Astrocyte (in vitro differentiated cells and primary cell): ENCODE measurements around the gene CACNA1F. TPM values are rescaled to one million over a fixed set of nuclear protein-coding genes. Genes with fewer than 3 reads are reported as not detected.

Source experiments
- DNase-seq: peaks from one replicate; pipeline ENCODE4 v3.0.0-alpha.2; 2010; ENCODE audit warnings: low read depth
- FAIRE-seq: peaks from 2 replicates; lab custom pipeline; 2011; peaks lifted over from hg19 to GRCh38; lab: Jason Lieb, UNC
- H2AFZ ChIP-seq: 2 replicates; pipeline ENCODE4 v1.6.0; 2012; ENCODE audit warnings: low read depth, low read length, inconsistent platforms
- H3K27ac ChIP-seq: 2 replicates; pipeline ENCODE4 v1.5.1; 2011; ENCODE audit warnings: low read depth, low read length, inconsistent platforms
- H3K27me3 ChIP-seq: 2 replicates; pipeline ENCODE4 v1.6.0; 2011; ENCODE audit warnings: low read length, inconsistent platforms; ENCODE audit not compliant: insufficient read depth
- H3K36me3 ChIP-seq: 2 replicates; pipeline ENCODE4 v1.5.1; 2011; ENCODE audit warnings: low read length, inconsistent platforms; ENCODE audit not compliant: insufficient read depth
- H3K4me1 ChIP-seq: 2 replicates; pipeline ENCODE4 v1.5.1; 2011; ENCODE audit warnings: low read length, inconsistent platforms; ENCODE audit not compliant: insufficient read depth
- H3K4me2 ChIP-seq: 2 replicates; pipeline ENCODE4 v1.6.0; 2012; ENCODE audit warnings: low read length, inconsistent platforms
- H3K4me3 ChIP-seq: 2 replicates; pipeline ENCODE4 v1.5.1; 2011; ENCODE audit warnings: low read depth, mild to moderate bottlenecking, low read length, inconsistent platforms; ENCODE audit not compliant: insufficient read depth
- H3K79me2 ChIP-seq: 2 replicates; pipeline ENCODE4 v1.6.0; 2012; ENCODE audit warnings: mild to moderate bottlenecking, low read length, inconsistent platforms; ENCODE audit not compliant: insufficient read depth
- H3K9ac ChIP-seq: 2 replicates; pipeline ENCODE4 v1.6.0; 2012; ENCODE audit warnings: mild to moderate bottlenecking, low read length, inconsistent platforms
- H3K9me3 ChIP-seq: 2 replicates; pipeline ENCODE4 v1.5.1; 2012; ENCODE audit warnings: low read depth, mild to moderate bottlenecking, low read length, inconsistent platforms; ENCODE audit not compliant: insufficient read depth
- H4K20me1 ChIP-seq: 2 replicates; pipeline ENCODE4 v1.6.0; 2012; ENCODE audit warnings: low read length, inconsistent platforms; ENCODE audit not compliant: insufficient read depth
- H3K27ac Mint-ChIP-seq: one replicate; pipeline ENCODE4 v1.8.0; 2021; ENCODE audit warnings: mild to moderate bottlenecking, mixed read lengths; ENCODE audit not compliant: unreplicated experiment
- H3K27me3 Mint-ChIP-seq: one replicate; pipeline ENCODE4 v1.8.0; 2021; ENCODE audit warnings: low read depth, mixed read lengths; ENCODE audit not compliant: unreplicated experiment
- H3K36me3 Mint-ChIP-seq: one replicate; pipeline ENCODE4 v1.8.0; 2021; ENCODE audit warnings: low read depth, mixed read lengths; ENCODE audit not compliant: unreplicated experiment
- H3K4me1 Mint-ChIP-seq: one replicate; pipeline ENCODE4 v1.8.0; 2021; ENCODE audit warnings: low read depth, mixed read lengths; ENCODE audit not compliant: unreplicated experiment
- H3K4me3 Mint-ChIP-seq: one replicate; pipeline ENCODE4 v1.8.0; 2021; ENCODE audit warnings: mild to moderate bottlenecking, moderate library complexity, mixed read lengths; ENCODE audit not compliant: unreplicated experiment
- H3K9me3 Mint-ChIP-seq: one replicate; pipeline ENCODE4 v1.8.0; 2021; ENCODE audit warnings: mild to moderate bottlenecking, mixed read lengths; ENCODE audit not compliant: unreplicated experiment
- CTCF ChIP-seq: IDR thresholded peaks from 2 replicates; pipeline ENCODE4 v1.5.1; 2011; ENCODE audit warnings: low read depth, mild to moderate bottlenecking, inconsistent platforms, low read length, moderate library complexity; ENCODE audit not compliant: insufficient read depth
- EZH2 ChIP-seq: IDR thresholded peaks from 2 replicates; pipeline ENCODE4 v1.6.1; 2012; ENCODE audit warnings: mild to moderate bottlenecking, low read length, inconsistent platforms; ENCODE audit not compliant: insufficient read depth
- total RNA-seq: library from RNA; stranded (reverse); gene quantifications from 2 replicates; pipeline ENCODE4 v1.2.1, GENCODE V29; 2021

The CACNA1F gene
- total RNA-seq, 1 donor from 2014 or later: not detected

- no peaks in the 10 kb centered on the region for H3K79me2 ChIP-seq
- no peaks in the 10 kb centered on the region for H3K4me1 ChIP-seq
- no peak overlapping the region for H3K4me3 ChIP-seq
- DNase-seq (no peak), FAIRE-seq (peak; percentile 98)
- H3K4me1 Mint-ChIP-seq: peaks cover 1% of the 10 kb centered on the region
- no peaks in the 10 kb centered on the region for H3K36me3 Mint-ChIP-seq
- H2AFZ ChIP-seq: no peak overlapping the region
- H3K9me3 Mint-ChIP-seq: no peaks in the 10 kb centered on the region
- H3K36me3 ChIP-seq: no peaks in the 10 kb centered on the region
- no peaks in the 10 kb centered on the region for H3K27me3 Mint-ChIP-seq
- H3K9ac ChIP-seq: no peak overlapping the region
- no peak for TF ChIP-seq EZH2
- TF ChIP-seq CTCF: peak; percentile 62
- no peaks in the 10 kb centered on the region for H4K20me1 ChIP-seq
- H3K4me2 ChIP-seq: no peak overlapping the region
- H3K4me3 Mint-ChIP-seq: peak overlapping the region; percentile 70
- H3K27ac Mint-ChIP-seq: no peak overlapping the region
- H3K9me3 ChIP-seq: no peaks in the 10 kb centered on the region
- H3K27ac ChIP-seq: no peak overlapping the region
- H3K27me3 ChIP-seq: no peaks in the 10 kb centered on the region
Measured at GRCh38 chrX:49192722-49193328, 40.3 kb downstream of the CACNA1F start.

GRCh38 chrX:49191574-49192011, 41.5 kb downstream of the CACNA1F start:
- H3K27me3 Mint-ChIP-seq: no peaks in the 10 kb centered on the region
- peak overlapping the region; percentile 56 for H2AFZ ChIP-seq
- no peaks in the 10 kb centered on the region for H3K4me1 ChIP-seq
- TF ChIP-seq EZH2 (no peak), CTCF (no peak)
- H4K20me1 ChIP-seq: no peaks in the 10 kb centered on the region
- H3K79me2 ChIP-seq: no peaks in the 10 kb centered on the region
- H3K36me3 Mint-ChIP-seq: no peaks in the 10 kb centered on the region
- peak overlapping the region; percentile 68 for H3K27ac ChIP-seq
- H3K9me3 ChIP-seq: no peaks in the 10 kb centered on the region
- peak overlapping the region; percentile 87 for H3K4me3 Mint-ChIP-seq
- FAIRE-seq (no peak), DNase-seq (no peak)
- peak overlapping the region; percentile 86 for H3K4me2 ChIP-seq
- H3K27me3 ChIP-seq: no peaks in the 10 kb centered on the region
- no peak overlapping the region for H3K27ac Mint-ChIP-seq
- peak overlapping the region; percentile 74 for H3K4me3 ChIP-seq
- peak overlapping the region; percentile 86 for H3K9ac ChIP-seq
- H3K9me3 Mint-ChIP-seq: no peaks in the 10 kb centered on the region
- H3K36me3 ChIP-seq: no peaks in the 10 kb centered on the region
- peaks cover 1% of the 10 kb centered on the region for H3K4me1 Mint-ChIP-seq

- peak; percentile 100 for DNase-seq
- Histone ChIP-seq H3K4me3 (peak overlapping the region; percentile 74), H3K9ac (peak overlapping the region; percentile 86), H2AFZ (peak overlapping the region; percentile 56), H3K79me2 (no peaks in the 10 kb centered on the region), H4K20me1 (no peaks in the 10 kb centered on the region), H3K27ac (peak overlapping the region; percentile 68), H3K9me3 (no peaks in the 10 kb centered on the region), H3K27me3 (no peaks in the 10 kb centered on the region), H3K36me3 (no peaks in the 10 kb centered on the region), H3K4me2 (peak overlapping the region; percentile 86), H3K4me1 (no peaks in the 10 kb centered on the region)
- H3K4me1 Mint-ChIP-seq: peaks cover 1% of the 10 kb centered on the region
- H3K27me3 Mint-ChIP-seq: no peaks in the 10 kb centered on the region
- peak overlapping the region; percentile 87 for H3K4me3 Mint-ChIP-seq
- H3K27ac Mint-ChIP-seq: peak overlapping the region; percentile 87
- TF ChIP-seq EZH2: no peak
- no peaks in the 10 kb centered on the region for H3K36me3 Mint-ChIP-seq
- peak; percentile 100 for FAIRE-seq
- H3K9me3 Mint-ChIP-seq: no peaks in the 10 kb centered on the region
Measured at GRCh38 chrX:49190821-49191573, 42.1 kb downstream of the CACNA1F start.
